Measurements from ENCODE around the gene MARCHF3.

DNA sequence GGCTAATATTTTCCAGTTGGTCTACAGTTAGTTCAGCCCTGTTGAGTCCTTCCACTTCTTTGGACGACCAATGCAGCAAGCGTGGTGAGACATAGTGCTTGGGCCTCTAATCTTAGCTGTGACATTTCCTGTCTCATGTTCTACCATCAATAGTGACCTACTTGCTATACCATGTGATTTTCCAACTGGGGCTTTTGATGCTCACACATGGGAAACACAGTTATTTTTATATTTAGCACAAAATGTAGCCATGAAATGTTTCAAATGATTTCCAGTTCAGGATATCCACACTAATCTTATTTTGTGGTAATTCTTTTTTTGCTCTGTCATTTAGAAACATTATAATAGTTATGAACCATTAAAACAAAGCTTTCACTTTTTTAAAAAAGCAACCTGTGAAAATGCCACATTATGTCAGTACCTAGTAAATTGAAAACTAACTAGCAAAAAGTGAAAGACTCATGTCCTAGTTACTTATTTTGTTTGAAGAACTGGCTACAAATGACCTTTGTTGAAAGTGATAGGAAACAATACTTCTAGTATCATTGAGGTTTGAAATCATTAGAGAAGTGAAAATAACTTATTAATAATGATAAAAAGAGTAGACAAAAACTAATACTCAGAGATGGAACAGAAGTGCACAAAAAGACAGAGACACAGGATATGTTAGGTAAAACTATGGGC lies 18.3 kb downstream of the MARCHF3 start:
- TF ChIP-seq EZH2 (IDR thresholded peaks at IDR 0.05; ENCODE audit: low read length, missing control alignments) = no peak
- TF ChIP-seq, protein P1, sequence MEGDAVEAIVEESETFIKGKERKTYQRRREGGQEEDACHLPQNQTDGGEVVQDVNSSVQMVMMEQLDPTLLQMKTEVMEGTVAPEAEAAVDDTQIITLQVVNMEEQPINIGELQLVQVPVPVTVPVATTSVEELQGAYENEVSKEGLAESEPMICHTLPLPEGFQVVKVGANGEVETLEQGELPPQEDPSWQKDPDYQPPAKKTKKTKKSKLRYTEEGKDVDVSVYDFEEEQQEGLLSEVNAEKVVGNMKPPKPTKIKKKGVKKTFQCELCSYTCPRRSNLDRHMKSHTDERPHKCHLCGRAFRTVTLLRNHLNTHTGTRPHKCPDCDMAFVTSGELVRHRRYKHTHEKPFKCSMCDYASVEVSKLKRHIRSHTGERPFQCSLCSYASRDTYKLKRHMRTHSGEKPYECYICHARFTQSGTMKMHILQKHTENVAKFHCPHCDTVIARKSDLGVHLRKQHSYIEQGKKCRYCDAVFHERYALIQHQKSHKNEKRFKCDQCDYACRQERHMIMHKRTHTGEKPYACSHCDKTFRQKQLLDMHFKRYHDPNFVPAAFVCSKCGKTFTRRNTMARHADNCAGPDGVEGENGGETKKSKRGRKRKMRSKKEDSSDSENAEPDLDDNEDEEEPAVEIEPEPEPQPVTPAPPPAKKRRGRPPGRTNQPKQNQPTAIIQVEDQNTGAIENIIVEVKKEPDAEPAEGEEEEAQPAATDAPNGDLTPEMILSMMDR (conservative IDR thresholded peaks at IDR 0.05 in 1 of 2, IDR thresholded peaks at IDR 0.05 in 1 of 2; ENCODE audit: low read depth in 1 of 2, low read length in 2 of 2) = no peak

Data from fibroblast of lung (primary cell).